ENCODE data around the gene ATF5.

GRCh38 chr19:49952906-49953305 is 23.9 kb downstream of the ATF5 start:
- TF ChIP-seq CTCF (IDR thresholded peaks at IDR 0.05; ENCODE audit: insufficient read depth, low read length, poor library complexity, severe bottlenecking) (no peak), EZH2phosphoT487 (conservative IDR thresholded peaks at IDR 0.05; ENCODE audit: low read length) (no peak)

All from SU-DHL-6 (cell line).